Measurements from ENCODE around the gene CFHR4. TPM values are rescaled to one million over a fixed set of nuclear protein-coding genes. Genes with fewer than 3 reads are reported as not detected.

CFHR4 gene
- total RNA-seq, 1 donor from 2014 or later = not detected

Other genes starting within 250 kb of the CFHR4 start
- gene CFH, start 236.0 kb upstream of the CFHR4 start, total RNA-seq = 0.16 and 0.17 TPM in 2 replicates
- not detected in 2 replicates for gene CFHR3, start 113.2 kb upstream of the CFHR4 start, total RNA-seq
- not detected in 2 replicates for gene CFHR1, start 68.3 kb upstream of the CFHR4 start, total RNA-seq
- gene CFHR2, start 55.7 kb downstream of the CFHR4 start, total RNA-seq = 0.37 TPM in 1 of 2 replicates, not detected in the other
- not detected in 2 replicates for gene CFHR5, start 89.5 kb downstream of the CFHR4 start, total RNA-seq
- gene F13B, start 179.2 kb downstream of the CFHR4 start, total RNA-seq = not detected in 2 replicates

All from activated CD4-positive, alpha-beta T cell treated with anti-CD3 and anti-CD28 coated beads, Interleukin-2, amount 10 ng/mL, durations not matched to agents 24 days and 14 days (primary cell).